Psoas muscle (tissue), 8 donors: ENCODE data around the gene ZNF226. TPM values are rescaled to one million over a fixed set of nuclear protein-coding genes. Genes with fewer than 3 reads are reported as not detected.

ENCODE experiments used
- ATAC-seq, 4 donors: fragments of 200-7000 bp; cut with Tn5 transposase; one replicate each; pipeline ENCODE4 v1.9.1; 2020; ENCODE audit warnings: moderate library complexity in 3 of 4, mild to moderate bottlenecking in 2 of 4
- DNase-seq, 2 donors: peaks; one replicate each; pipeline ENCODE4 v3.0.0-alpha.2; 2020
- H3K27ac ChIP-seq: fragments of 200-600 bp; one replicate; pipeline ENCODE4 v1.8.0; 2022
- H3K27me3 ChIP-seq, 3 donors: fragments of 200-600 bp in 1 of 3; one replicate each; pipeline versions ENCODE4 v1.6.1 to v1.8.0; 2013 to 2022; ENCODE audit warnings: low read length in 2 of 3, mild to moderate bottlenecking in 2 of 3, moderate library complexity in 1 of 3; ENCODE audit not compliant: insufficient read depth in 3 of 3
- H3K36me3 ChIP-seq, 2 donors: fragments of 200-600 bp in 1 of 2; one replicate each; pipeline versions ENCODE4 v1.6.1 to v1.8.0; 2013 to 2022; ENCODE audit warnings: low read depth in 1 of 2, mild to moderate bottlenecking in 1 of 2, moderate library complexity in 1 of 2; ENCODE audit not compliant: insufficient read depth in 1 of 2
- H3K4me1 ChIP-seq: fragments of 200-600 bp; one replicate; pipeline ENCODE4 v1.8.0; 2022
- H3K4me3 ChIP-seq: fragments of 200-600 bp; one replicate; pipeline ENCODE4 v1.8.0; 2022; ENCODE audit warnings: mild to moderate bottlenecking
- H3K9me3 ChIP-seq: fragments of 200-600 bp; one replicate; pipeline ENCODE4 v1.8.0; 2022
- CTCF ChIP-seq: fragments of 200-600 bp; IDR thresholded peaks from one replicate; pipeline ENCODE4 v1.8.0; 2022; ENCODE audit warnings: antibody characterized with exemption
- WGBS, 3 donors: extraction: QIAGEN DNeasy Blood & Tissue Kit; methylation state at CpG; one replicate each; pipeline versions ENCODE4 v1.1.6 to v1.1.7; 2013; 5-methylcytosine and 5-hydroxymethylcytosine counted together
- intact Hi-C, 2 donors: fragments of 100-400 bp; cut with DNase I; formaldehyde crosslinking; loops; one replicate each; pipeline versions ENCODE4 v1.11.0 to v1.14.2; 2022
- polyA plus RNA-seq, 3 donors: library from polyadenylated mRNA; stranded (reverse); fragments of 200-250 nt; gene quantifications; one replicate each; pipeline ENCODE4 v1.2.3, GENCODE V29; 2013
- total RNA-seq, 4 donors: library from RNA; stranded (reverse); fragmentation: NEBNext Ultra II Directional in 2 of 4; extraction: Animal tissue kit (Norgen Biotek cat#: 25700) in 2 of 4; gene quantifications; one replicate each; pipeline versions ENCODE4 v1.2.1 to v1.2.4, GENCODE V29; 2021 to 2023
- donor health status: healthy with polysubstance abuse.
- donor health status: DM: no; HTN: no; CAD: no; lungs with moderate emphysema.
- donor health status: Bipolar disorder and iron deficiency.
- donor health status: healthy.
- donor health status: DM: yes; HTN: yes; CAD: no.
- donor health status: DM: no; HTN: no; CAD: no.
- donor health status: DM: no; HTN: no; CAD: no.
- donor health status: DM: yes; HTN: yes; CAD: no.

The ZNF226 gene
- total and polyA plus RNA-seq, 7 donors, result 2.5 to 12.0 (median 7.1) TPM

GRCh38 chr19:44182145-44182544 is 17.2 kb downstream of the ZNF226 start:
- intact Hi-C loops, result no loop called here
- TF ChIP-seq CTCF, result no peak
- no peak for ATAC-seq
- Histone ChIP-seq H3K27me3 (no peaks in the 10 kb centered on the region), H3K36me3 (peaks cover 0 to under 1% of the 10 kb centered on the region in 2 donors), H3K9me3 (peaks cover 80% of the 10 kb centered on the region), H3K4me3 (no peak overlapping the region), H3K4me1 (no peaks in the 10 kb centered on the region), H3K27ac (no peak overlapping the region)
- DNase-seq, result no peak
- 78 to 83% (median 82%) methylated on average over 10 of the region's 10 CpGs for WGBS, 3 donors

GRCh38 chr19:44190020-44190419 is 25.1 kb downstream of the ZNF226 start:
- Histone ChIP-seq H3K36me3 (no peaks in the 10 kb centered on the region), H3K4me3 (no peak overlapping the region), H3K27ac (no peak overlapping the region), H3K27me3 (no peaks in the 10 kb centered on the region), H3K9me3 (peaks cover 59% of the 10 kb centered on the region), H3K4me1 (no peaks in the 10 kb centered on the region)
- ATAC-seq (no peak), DNase-seq (no peak)
- 97 to 99% (median 97%) methylated on average over 6 of the region's 6 CpGs for WGBS, 3 donors
- intact Hi-C loops, result no loop called here
- TF ChIP-seq CTCF, result no peak

GRCh38 chr19:44192127-44192526 is 27.2 kb downstream of the ZNF226 start:
- no peak for ATAC-seq
- no peak for DNase-seq
- WGBS, 3 donors, result 74 to 79% (median 77%) methylated on average over 5 of the region's 5 CpGs

GRCh38 chr19:44196772-44197171 is 31.9 kb downstream of the ZNF226 start:
- Histone ChIP-seq H3K4me3 (no peak overlapping the region), H3K27me3 (no peaks in the 10 kb centered on the region), H3K4me1 (no peaks in the 10 kb centered on the region), H3K27ac (no peak overlapping the region), H3K36me3 (no peaks in the 10 kb centered on the region), H3K9me3 (peaks cover 67% of the 10 kb centered on the region)
- no peak for TF ChIP-seq CTCF
- DNase-seq (no peak), ATAC-seq (no peak)
- intact Hi-C loops, result no loop called here

More at GRCh38 chr19:44192127-44192526, 27.2 kb downstream of the ZNF226 start:
- Histone ChIP-seq H3K27me3 (no peaks in the 10 kb centered on the region), H3K36me3 (no peaks in the 10 kb centered on the region), H3K9me3 (peaks cover 62% of the 10 kb centered on the region), H3K4me1 (no peaks in the 10 kb centered on the region), H3K4me3 (no peak overlapping the region), H3K27ac (no peak overlapping the region)
- intact Hi-C loops, result no loop called here
- TF ChIP-seq CTCF, result no peak

- H3K27ac ChIP-seq, result no peak overlapping the region
- H3K9me3 ChIP-seq, result peaks cover 39% of the 10 kb centered on the region
- no peak overlapping the region for H3K4me3 ChIP-seq
- DNase-seq (no peak), ATAC-seq (no peak)
- H3K36me3 ChIP-seq, result no peaks in the 10 kb centered on the region
- no peaks in the 10 kb centered on the region for H3K4me1 ChIP-seq
- intact Hi-C loops, result no loop called here
- H3K27me3 ChIP-seq, result no peaks in the 10 kb centered on the region
- 79 to 85% (median 81%) methylated on average over 1 of the region's 1 CpG for whole genome bisulfite sequencing, 3 donors
- no peak for TF ChIP-seq CTCF
These were observed 37.6 kb downstream of the ZNF226 start for GRCh38 chr19:44202470-44202869.
